Natural killer cell (primary cell): ENCODE results near the gene MAP2K6. TPM values are rescaled to one million over a fixed set of nuclear protein-coding genes. Genes with fewer than 3 reads are reported as not detected.
A peak's percentile ranks its signal among the peaks of the same experiment; 100 is the strongest.

Source experiments
- ATAC-seq, 3 donors: fragments of 150-1000 bp in 2 of 3; fragments of 200-7000 bp in 1 of 3; cut with Tn5 transposase; 1 replicate in 1 of 3; 2 replicates in 2 of 3; pipeline ENCODE4 v1.10.0; 2021; ENCODE audit warnings: mild to moderate bottlenecking in 2 of 3, moderate library complexity in 2 of 3
- DNase-seq, 2 donors: peaks; one replicate each; pipeline versions ENCODE4 v3.0.0 to v3.0.0-alpha.2; 2013 to 2021; ENCODE audit warnings: mixed read lengths in 1 of 2
- H3K27ac ChIP-seq: one replicate; pipeline ENCODE4 v1.5.1; 2013; ENCODE audit warnings: mild to moderate bottlenecking, low read length
- H3K27me3 ChIP-seq: one replicate; pipeline ENCODE4 v1.6.1; 2013; ENCODE audit warnings: low read length; ENCODE audit not compliant: control insufficient read depth, insufficient read depth
- H3K36me3 ChIP-seq: one replicate; pipeline ENCODE4 v1.6.1; 2013; ENCODE audit warnings: low read length; ENCODE audit not compliant: control insufficient read depth, insufficient read depth
- H3K4me1 ChIP-seq: one replicate; pipeline ENCODE4 v1.6.1; 2013; ENCODE audit warnings: low read length; ENCODE audit not compliant: control insufficient read depth, insufficient read depth
- H3K4me3 ChIP-seq: one replicate; pipeline ENCODE4 v1.5.1; 2013; ENCODE audit warnings: low read length
- H3K9me3 ChIP-seq: one replicate; pipeline ENCODE4 v1.6.1; 2013; ENCODE audit warnings: low read length; ENCODE audit not compliant: control insufficient read depth, insufficient read depth
- H3K27ac Mint-ChIP-seq, 2 donors: one replicate each; pipeline ENCODE4 v1.8.0; 2022; ENCODE audit warnings: mild to moderate bottlenecking in 2 of 2, mixed read lengths in 2 of 2, moderate library complexity in 1 of 2
- H3K27me3 Mint-ChIP-seq, 2 donors: one replicate each; pipeline ENCODE4 v1.8.0; 2022; ENCODE audit warnings: low read depth in 2 of 2, mixed read lengths in 2 of 2
- H3K36me3 Mint-ChIP-seq: one replicate; pipeline ENCODE4 v1.8.0; 2022; ENCODE audit warnings: mixed read lengths
- H3K4me1 Mint-ChIP-seq, 2 donors: one replicate each; pipeline ENCODE4 v1.8.0; 2022; ENCODE audit warnings: mixed read lengths in 2 of 2
- H3K4me3 Mint-ChIP-seq: one replicate; pipeline ENCODE4 v1.8.0; 2022; ENCODE audit warnings: mild to moderate bottlenecking, moderate library complexity, mixed read lengths
- H3K9me3 Mint-ChIP-seq, 2 donors: one replicate each; pipeline ENCODE4 v1.8.0; 2022; ENCODE audit warnings: mixed read lengths in 2 of 2
- WGBS: methylation state at CpG from one replicate; pipeline ENCODE4 v1.1.7; 2013; ENCODE audit warnings: missing lambda C conversion rate; ENCODE audit not compliant: insufficient coverage; 5-methylcytosine and 5-hydroxymethylcytosine counted together
- intact Hi-C: fragments of 100-400 bp; cut with micrococcal nuclease; formaldehyde crosslinking; loops from one replicate; pipeline ENCODE4 v1.14.2; 2022
- total RNA-seq, 4 donors: library from RNA; stranded (reverse); fragments of 120-200 nt in 1 of 4; gene quantifications; one replicate each; pipeline versions ENCODE4 v1.2.3 to v1.2.4, GENCODE V29; 2013 to 2022
- TF ChIP-seq, protein P1 (sequence below): fragments of 200-600 bp; IDR thresholded peaks from one replicate; pipeline ENCODE4 v1.8.0; 2022; ENCODE audit warnings: antibody characterized with exemption

The MAP2K6 gene
- total RNA-seq, 3 donors from 2014 or later (not counting 1 experiment from before 2014, with no cell fraction given), result 11.8 to 16.9 (median 14.0) TPM

DNA sequence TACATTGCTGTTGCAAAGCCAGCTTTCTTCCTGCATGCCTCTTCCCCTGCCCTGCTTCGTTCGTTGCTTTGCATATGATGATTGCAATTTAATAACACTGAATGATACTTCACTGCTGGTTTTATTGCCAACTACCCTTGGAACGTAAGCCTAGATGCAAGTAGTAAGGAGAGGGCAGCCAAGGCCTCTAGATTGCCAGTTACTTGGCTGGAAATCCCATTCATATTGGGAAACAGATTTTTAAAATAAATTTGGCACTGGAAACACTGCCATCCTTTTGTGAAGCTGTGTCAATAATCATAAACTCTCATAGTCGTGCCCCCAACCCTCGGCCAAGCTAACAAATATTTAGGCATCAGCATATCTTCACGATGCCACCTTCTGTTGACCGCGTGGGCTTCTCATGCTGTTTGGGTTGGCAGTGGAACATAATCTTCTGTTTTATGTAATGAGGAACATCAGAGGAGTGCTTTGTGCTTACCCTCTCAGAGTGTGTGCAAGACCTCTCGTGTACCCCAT is 86.5 kb downstream of the MAP2K6 start:
- Mint-ChIP-seq H3K27ac (no peak overlapping the region), H3K27me3 (no peaks in the 10 kb centered on the region), H3K4me1 (peaks cover 19 to 33% of the 10 kb centered on the region in 2 donors), H3K36me3 (no peaks in the 10 kb centered on the region), H3K4me3 (no peak overlapping the region), H3K9me3 (no peaks in the 10 kb centered on the region)
- Histone ChIP-seq H3K4me3 (no peak overlapping the region), H3K36me3 (no peaks in the 10 kb centered on the region), H3K4me1 (no peaks in the 10 kb centered on the region), H3K27ac (no peak overlapping the region), H3K9me3 (no peaks in the 10 kb centered on the region), H3K27me3 (no peaks in the 10 kb centered on the region)
- no peak for ATAC-seq
- DNase-seq, result no peak
- intact Hi-C loops, result no loop called here
- 86% methylated on average over 9 of the region's 9 CpGs for WGBS
- TF ChIP-seq, protein P1, sequence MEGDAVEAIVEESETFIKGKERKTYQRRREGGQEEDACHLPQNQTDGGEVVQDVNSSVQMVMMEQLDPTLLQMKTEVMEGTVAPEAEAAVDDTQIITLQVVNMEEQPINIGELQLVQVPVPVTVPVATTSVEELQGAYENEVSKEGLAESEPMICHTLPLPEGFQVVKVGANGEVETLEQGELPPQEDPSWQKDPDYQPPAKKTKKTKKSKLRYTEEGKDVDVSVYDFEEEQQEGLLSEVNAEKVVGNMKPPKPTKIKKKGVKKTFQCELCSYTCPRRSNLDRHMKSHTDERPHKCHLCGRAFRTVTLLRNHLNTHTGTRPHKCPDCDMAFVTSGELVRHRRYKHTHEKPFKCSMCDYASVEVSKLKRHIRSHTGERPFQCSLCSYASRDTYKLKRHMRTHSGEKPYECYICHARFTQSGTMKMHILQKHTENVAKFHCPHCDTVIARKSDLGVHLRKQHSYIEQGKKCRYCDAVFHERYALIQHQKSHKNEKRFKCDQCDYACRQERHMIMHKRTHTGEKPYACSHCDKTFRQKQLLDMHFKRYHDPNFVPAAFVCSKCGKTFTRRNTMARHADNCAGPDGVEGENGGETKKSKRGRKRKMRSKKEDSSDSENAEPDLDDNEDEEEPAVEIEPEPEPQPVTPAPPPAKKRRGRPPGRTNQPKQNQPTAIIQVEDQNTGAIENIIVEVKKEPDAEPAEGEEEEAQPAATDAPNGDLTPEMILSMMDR, result no peak

DNA sequence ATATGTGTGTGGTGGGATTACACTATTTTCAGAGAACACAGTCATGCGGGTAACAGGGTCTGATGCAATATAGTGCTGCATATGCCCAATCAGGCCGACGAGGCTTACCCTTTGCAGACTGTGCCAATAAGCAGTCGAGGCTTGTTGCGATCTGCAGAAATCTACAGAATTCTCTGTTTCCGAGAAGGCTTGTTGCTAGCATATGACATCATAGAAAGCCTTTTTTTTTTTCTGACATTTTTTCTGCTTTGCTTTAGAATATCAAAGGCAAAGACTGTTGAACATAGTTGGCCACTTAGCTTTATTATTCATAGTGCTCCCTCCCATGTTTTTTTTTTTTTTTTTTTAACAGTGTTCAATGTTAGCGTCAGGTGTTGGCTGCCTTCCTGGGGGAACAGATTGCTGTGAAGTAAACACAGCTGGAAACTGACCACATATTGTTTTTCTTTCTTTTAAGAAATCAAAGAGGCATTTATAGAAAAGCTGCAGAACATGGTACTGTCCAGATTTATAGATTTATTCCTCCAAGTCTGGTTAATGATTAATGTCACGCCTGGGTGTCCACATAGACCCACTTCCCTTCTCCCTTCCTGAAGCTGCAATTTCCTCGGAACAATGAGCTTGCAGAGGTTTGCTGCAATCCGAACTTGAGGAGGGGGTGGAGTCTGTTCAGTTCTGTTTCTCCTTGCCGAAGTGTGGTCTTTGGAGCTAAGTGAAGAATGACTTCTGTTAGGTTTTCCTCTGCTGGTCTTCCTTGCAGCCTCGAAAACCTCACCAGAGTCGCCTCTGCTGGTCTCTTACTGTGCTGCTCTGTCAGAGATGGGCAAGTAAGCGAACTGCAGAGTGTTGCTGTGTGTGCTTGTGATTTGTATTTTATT is 87.3 kb downstream of the MAP2K6 start:
- intact Hi-C loops, result no loop called here
- no peak for ATAC-seq
- Histone ChIP-seq H3K27ac (no peak overlapping the region), H3K27me3 (no peaks in the 10 kb centered on the region), H3K4me1 (no peaks in the 10 kb centered on the region), H3K9me3 (no peaks in the 10 kb centered on the region), H3K36me3 (peaks cover 2% of the 10 kb centered on the region), H3K4me3 (no peak overlapping the region)
- H3K27me3 Mint-ChIP-seq, result no peaks in the 10 kb centered on the region
- no peaks in the 10 kb centered on the region for H3K9me3 Mint-ChIP-seq
- TF ChIP-seq, protein P1, result no peak
- no peaks in the 10 kb centered on the region for H3K36me3 Mint-ChIP-seq
- peaks cover 14 to 29% of the 10 kb centered on the region in 2 donors for H3K4me1 Mint-ChIP-seq
- H3K27ac Mint-ChIP-seq, result peak overlapping the region in 1 of 2 donors; percentile 38
- DNase-seq, result no peak
- 55% methylated on average over 13 of the region's 14 CpGs for WGBS
- H3K4me3 Mint-ChIP-seq, result no peak overlapping the region

DNA sequence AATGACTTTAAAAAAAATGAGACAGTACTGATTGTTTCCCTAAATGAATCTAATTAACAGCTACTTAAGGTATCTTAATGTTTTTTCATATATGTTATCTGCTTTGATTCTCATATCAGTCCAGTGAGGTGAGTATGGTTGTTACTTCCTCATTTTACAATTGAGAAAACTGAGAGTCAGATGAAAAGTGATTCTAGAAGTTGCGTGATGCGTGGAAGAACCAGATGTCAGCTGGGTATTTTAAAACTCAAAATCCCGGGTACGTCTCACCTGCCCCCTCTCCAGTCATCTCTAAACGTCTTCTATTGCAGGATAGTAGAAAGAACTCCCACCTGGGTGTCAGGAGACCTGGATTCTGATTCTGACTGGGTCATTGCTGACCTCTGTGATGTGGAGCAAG is 89.2 kb downstream of the MAP2K6 start:
- intact Hi-C loops, result no loop called here
- no peaks in the 10 kb centered on the region for H3K36me3 Mint-ChIP-seq
- H3K4me3 Mint-ChIP-seq, result no peak overlapping the region
- no peaks in the 10 kb centered on the region for H3K27me3 ChIP-seq
- 39% methylated on average over 5 of the region's 5 CpGs for WGBS
- no peaks in the 10 kb centered on the region for H3K27me3 Mint-ChIP-seq
- ATAC-seq (no peak), DNase-seq (no peak)
- H3K4me3 ChIP-seq, result no peak overlapping the region
- H3K4me1 ChIP-seq, result no peaks in the 10 kb centered on the region
- TF ChIP-seq, protein P1, result no peak
- H3K9me3 Mint-ChIP-seq, result no peaks in the 10 kb centered on the region
- peaks cover 12 to 22% of the 10 kb centered on the region in 2 donors for H3K4me1 Mint-ChIP-seq
- peaks cover 2% of the 10 kb centered on the region for H3K36me3 ChIP-seq
- H3K27ac Mint-ChIP-seq, result no peak overlapping the region
- no peaks in the 10 kb centered on the region for H3K9me3 ChIP-seq
- H3K27ac ChIP-seq, result no peak overlapping the region
